HepG2 (cell line): Measurements from ENCODE around the gene HIGD1A. TPM values are rescaled to one million over a fixed set of nuclear protein-coding genes. Genes with fewer than 3 reads are reported as not detected.

Experiments
- ATAC-seq: fragments of 200-7000 bp; cut with Tn5 transposase; 3 replicates; pipeline ENCODE4 v1.9.1; 2020; ENCODE audit warnings: mild to moderate bottlenecking, moderate library complexity
- BruUV-seq: library from RNA; stranded (reverse); fragments of 400-500 nt; replicated peaks from 2 replicates; lab custom pipeline; 2021; lab: Mats Ljungman, UMichigan
- CTCF ChIA-PET: fragments of 300-600 bp; formaldehyde crosslinking; extraction: SDS; loops from one replicate; lab custom pipeline; 2021; ENCODE audit warnings: low total read pairs, inconsistent platforms, low intra/inter-chr PET ratio; lab: Yijun Ruan, JAX
- POLR2A ChIA-PET: fragments of 350-600 bp; sonication (Branson Sonifier 250); formaldehyde crosslinking; loops from one replicate; lab custom pipeline; 2020; ENCODE audit warnings: antibody characterized with exemption, inconsistent platforms; lab: Yijun Ruan, JAX
- DNase-seq: peaks from one replicate; pipeline ENCODE4 v3.0.0-alpha.2; 2015; ENCODE audit warnings: low spot score
- FAIRE-seq: peaks from 3 replicates; lab custom pipeline; 2011; peaks lifted over from hg19 to GRCh38; lab: Jason Lieb, UNC
- H2AFZ ChIP-seq: one replicate; pipeline ENCODE4 v1.6.1; 2011; ENCODE audit warnings: low read length, inconsistent platforms
- H3K27ac ChIP-seq: fragments of 300-600 bp; 3 replicates; pipeline ENCODE4 v1.8.0; 2011; ENCODE audit warnings: mixed run types, mild to moderate bottlenecking, mixed read lengths, low read length, inconsistent platforms; ENCODE audit not compliant: insufficient read depth; ENCODE audit errors: extremely low read length
- H3K27me3 ChIP-seq, 2 experiments: fragments of 200-600 bp in 1 of 2; 2 replicates in 1 of 2; 3 replicates in 1 of 2; pipeline versions ENCODE4 v1.6.0 to v1.8.0; 2011; ENCODE audit warnings: low read length in 2 of 2, mild to moderate bottlenecking in 2 of 2, moderate library complexity in 2 of 2, inconsistent platforms in 1 of 2; ENCODE audit not compliant: insufficient read depth in 2 of 2, control insufficient read depth in 1 of 2
- H3K36me3 ChIP-seq, 2 experiments: fragments of 200-600 bp in 1 of 2; replicated peaks in 1 of 2; 2 replicates in 1 of 2; 3 replicates in 1 of 2; pipeline versions ENCODE4 v1.5.1 to v1.8.0; 2011; ENCODE audit warnings: low read length in 2 of 2, inconsistent platforms in 1 of 2; ENCODE audit not compliant: insufficient read depth in 2 of 2, control insufficient read depth in 1 of 2
- H3K4me1 ChIP-seq: 2 replicates; pipeline ENCODE4 v1.5.1; 2012; ENCODE audit warnings: low read length, inconsistent platforms; ENCODE audit not compliant: insufficient read depth
- H3K4me2 ChIP-seq: 2 replicates; pipeline ENCODE4 v1.6.0; 2011; ENCODE audit warnings: low read depth, low read length, inconsistent platforms
- H3K4me3 ChIP-seq, 3 experiments: fragments of 200-600 bp in 1 of 3; sonication (generic), shearing (Covaris generic) in 1 of 3; replicated peaks in 1 of 3; 2 replicates each; pipeline ENCODE4 v1.5.1; 2011 to 2016; ENCODE audit warnings: low read length in 3 of 3, inconsistent platforms in 2 of 3, low read depth in 2 of 3, mild to moderate bottlenecking in 2 of 3, control low read depth in 1 of 3, mixed read lengths in 1 of 3; ENCODE audit not compliant: insufficient read depth in 1 of 3
- H3K79me2 ChIP-seq: one replicate; pipeline ENCODE4 v1.6.1; 2011; ENCODE audit warnings: low read length, inconsistent platforms; ENCODE audit not compliant: insufficient read depth
- H3K9ac ChIP-seq: 2 replicates; pipeline ENCODE4 v1.6.0; 2011; ENCODE audit warnings: mild to moderate bottlenecking, low read depth, low read length, inconsistent platforms; ENCODE audit not compliant: insufficient read depth
- H3K9me3 ChIP-seq: 2 replicates; pipeline ENCODE4 v1.5.1; 2012; ENCODE audit warnings: mild to moderate bottlenecking, low read length
- H4K20me1 ChIP-seq: 2 replicates; pipeline ENCODE4 v1.6.0; 2011; ENCODE audit warnings: inconsistent platforms, mild to moderate bottlenecking, low read length, moderate library complexity; ENCODE audit not compliant: insufficient read depth
- EP300 ChIP-seq, 3 experiments: sonication (generic) in 1 of 3; formaldehyde crosslinking in 1 of 3; IDR thresholded peaks; 2 replicates each; pipeline versions ENCODE4 v1.5.1 to v1.6.1; 2011 to 2020; ENCODE audit warnings: low read depth in 2 of 3, low read length in 2 of 3, borderline replicate concordance in 1 of 3, improper control_type of control experiment in 1 of 3, mild to moderate bottlenecking in 1 of 3, missing genetic modification reagents in 1 of 3, moderate library complexity in 1 of 3
- MEF2D ChIP-seq: sonication (generic); formaldehyde crosslinking; IDR thresholded peaks from 2 replicates; pipeline ENCODE4 v1.5.1; 2020; ENCODE audit warnings: mild to moderate bottlenecking, missing genetic modification reagents
- TGIF2 ChIP-seq: IDR thresholded peaks from 2 replicates; pipeline ENCODE4 v1.6.1; 2016; ENCODE audit warnings: control low read depth, missing compliant biosample characterization
- ZBED4 ChIP-seq: sonication (generic); formaldehyde crosslinking; IDR thresholded peaks from 2 replicates; pipeline ENCODE4 v1.4.0; 2020; ENCODE audit warnings: missing genetic modification reagents, borderline replicate concordance
- ZBTB25 ChIP-seq: IDR thresholded peaks from 2 replicates; pipeline ENCODE4 v1.6.1; 2018; ENCODE audit warnings: missing genetic modification reagents
- ZNF10 ChIP-seq: sonication (generic); formaldehyde crosslinking; IDR thresholded peaks from 2 replicates; pipeline ENCODE4 v1.4.0; 2020; ENCODE audit warnings: mild to moderate bottlenecking, low read depth, missing genetic modification reagents, borderline replicate concordance
- WGBS: methylation state at CpG from one replicate; pipeline ENCODE4 v1.1.6; 2017; ENCODE audit warnings: low lambda C conversion rate; 5-methylcytosine and 5-hydroxymethylcytosine counted together
- in situ Hi-C: cut with HindIII; loops from 2 replicates; pipeline ENCODE4 v1.10.0; 2017; ENCODE audit warnings: low pct_unique_long_range_greater_than_20kb; ENCODE audit not compliant: extremely low pct_ligation_motif_present
- intact Hi-C: fragments of 100-400 bp; cut with micrococcal nuclease; formaldehyde crosslinking; loops from one replicate; pipeline ENCODE4 v1.10.0; 2022; ENCODE audit not compliant: unreplicated experiment
- polyA plus RNA-seq, 8 experiments: library from polyadenylated mRNA; depleted of rRNA in 3 of 8; stranded (reverse) in 7 of 8; unstranded in 1 of 8; fragments of >200 nt; fragmentation: Illumina TruSeq in 4 of 8; extraction: Trizol in 4 of 8; gene quantifications; 2 replicates each; pipeline versions ENCODE4 v1.2.1 to v1.2.3, GENCODE V29; 2011 to 2016; ENCODE audit warnings: low read depth in 4 of 8, missing spikeins in 1 of 8, mixed read lengths in 1 of 8; ENCODE audit not compliant: insufficient read depth in 1 of 8
- total RNA-seq, 5 experiments: library from RNA; depleted of rRNA; stranded (reverse); fragments of >200 nt; fragmentation: Illumina TruSeq; extraction: Trizol; gene quantifications; 2 replicates each; pipeline ENCODE4 v1.2.3, GENCODE V29; 2016; ENCODE audit warnings: low read depth in 1 of 5

HIGD1A gene
- total and polyA plus RNA-seq, 2 of the 13 experiments (the other 11 are each of a cell fraction or from before 2014, with no cell fraction given), result 222 to 253 TPM

- no peak for TF ChIP-seq MEF2D (CRISPR knock-in tag)
- TF ChIP-seq EP300 (IDR thresholded peaks at IDR 0.05; ENCODE audit: low read depth in 2 of 2, low read length in 2 of 2), result no peak
- TF ChIP-seq EP300 (CRISPR knock-in tag; IDR thresholded peaks at IDR 0.05; ENCODE audit: borderline replicate concordance), result no peak
- TF ChIP-seq ZBED4 (CRISPR knock-in tag), result no peak
- no peak for TF ChIP-seq ZBTB25 (CRISPR knock-in tag)
- TF ChIP-seq TGIF2, result no peak
- no peak for TF ChIP-seq ZNF10 (CRISPR knock-in tag)
- ATAC-seq (no peak), FAIRE-seq (no peak), DNase-seq (no peak)
- CTCF ChIA-PET, result interaction anchor here (0.7 kb wide), 1 partner anchor 546 kb away, joined by 3 read pairs; no protein-coding TSS in a partner anchor
- Histone ChIP-seq H3K27me3 (no peaks in the 10 kb centered on the region), H3K4me3 (no peak overlapping the region), H3K27ac (no peak overlapping the region), H3K36me3 (peaks cover 7 to 14% of the 10 kb centered on the region in 2 experiments), H4K20me1 (no peaks in the 10 kb centered on the region), H3K4me2 (no peak overlapping the region), H3K9ac (no peak overlapping the region), H3K4me1 (peaks cover 23% of the 10 kb centered on the region), H3K79me2 (peaks cover 51% of the 10 kb centered on the region), H3K9me3 (peaks cover 3% of the 10 kb centered on the region; the same call in 1 of the 2 replicates), H2AFZ (no peak overlapping the region)
- in situ Hi-C loops (no loop called here), intact Hi-C loops (no loop called here)
- BruUV-seq, result TSS peak; percentile 16
- POLR2A ChIA-PET, result interaction anchor here (1.4 to 4.5 kb wide), 2 partner anchors 9 to 25 kb away, joined by 5 to 40 read pairs; partner anchors contain the start of gene HIGD1A
- 96% methylated on average over 2 of the region's 2 CpGs for WGBS
These were observed 8.6 kb downstream of the HIGD1A start for GRCh38 chr3:42795621-42796181.
